HG03135 (cell line): Measurements from ENCODE around the gene SRGAP1.
"Not testable (repeated sequence)": the region's sequence is repeated elsewhere in the genome, so short reads cannot be mapped to it uniquely, and the experiment has no call there.

Experiments
- ATAC-seq: cut with Tn5 transposase; IDR thresholded peaks from one replicate; pipeline ENCODE4 v1.9.1; 2021; ENCODE audit warnings: mild to moderate bottlenecking, moderate library complexity; ENCODE audit not compliant: unreplicated experiment

Gene SRGAP1

DNA sequence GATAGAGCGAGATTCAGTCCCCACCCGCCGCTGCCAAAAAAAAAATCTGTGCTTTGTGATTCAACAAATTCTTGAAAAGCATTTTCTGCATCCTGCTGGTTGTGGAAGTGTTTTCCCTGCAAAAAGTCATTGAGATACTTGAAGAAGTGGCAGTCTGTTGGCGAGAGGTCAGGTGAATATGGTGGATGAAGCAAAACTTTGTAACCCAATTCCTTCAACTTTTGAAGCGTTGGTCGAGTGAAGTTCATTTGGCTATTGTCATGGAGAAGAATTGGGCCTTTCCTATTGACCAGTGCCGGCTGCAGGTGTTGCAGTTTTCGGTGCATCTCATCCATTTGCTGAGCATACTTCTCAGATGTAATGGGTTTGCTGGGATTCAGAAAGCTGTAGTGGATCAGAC lies 20.9 kb downstream of the SRGAP1 start:
- no peak for ATAC-seq

GRCh38 chr12:63867053-63867452 lies 22.6 kb downstream of the SRGAP1 start:
- no peak for ATAC-seq

DNA sequence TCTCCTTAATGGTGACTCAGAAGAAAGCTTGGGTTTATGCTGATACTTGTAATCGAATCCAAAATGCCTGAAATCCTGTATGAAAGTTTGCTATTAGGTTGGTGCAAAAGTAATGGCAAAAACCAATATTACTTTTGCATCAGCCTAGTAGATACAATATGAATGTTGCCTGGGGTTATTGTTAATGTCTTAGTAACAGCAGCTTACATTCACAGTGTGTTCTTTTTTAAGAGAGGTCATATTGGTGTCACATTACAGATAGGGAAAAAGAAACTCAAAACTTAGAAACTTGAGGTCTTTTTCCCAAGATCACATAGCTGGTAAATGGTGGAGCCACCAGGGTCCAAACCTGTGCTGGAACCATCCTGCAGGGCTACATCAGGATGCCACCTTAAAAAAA lies 25.2 kb downstream of the SRGAP1 start:
- no peak for ATAC-seq

GRCh38 chr12:63870838-63871237 lies 26.3 kb downstream of the SRGAP1 start:
- no peak for ATAC-seq

DNA sequence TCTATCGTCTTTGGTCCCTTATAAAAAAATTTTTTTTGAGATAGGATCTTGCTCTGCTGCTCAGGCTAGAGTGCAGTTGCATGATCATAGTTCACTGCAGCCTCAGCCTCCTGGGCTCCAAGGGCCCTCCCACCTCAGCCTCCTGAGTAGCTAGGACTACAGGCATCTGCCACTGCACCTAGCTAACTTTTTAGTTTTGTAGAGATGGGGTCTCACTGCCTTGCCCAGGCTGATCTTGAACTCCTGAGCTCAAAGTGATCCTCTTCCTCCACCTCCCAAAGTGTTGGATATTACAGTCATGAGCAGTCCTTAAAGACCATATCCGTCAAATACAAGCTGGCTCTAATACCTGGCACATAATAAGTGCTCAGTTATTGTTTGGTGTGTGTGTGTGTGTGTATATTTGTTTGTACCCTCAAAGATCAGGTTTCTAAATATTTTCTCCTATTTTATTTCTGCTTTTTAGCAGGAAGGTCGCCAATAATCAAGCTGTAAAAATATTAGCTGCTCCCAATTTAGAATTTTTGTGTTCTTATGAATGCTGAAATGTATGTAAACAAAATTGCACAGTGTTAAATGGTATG lies 30.5 kb downstream of the SRGAP1 start:
- ATAC-seq = no peak

- no peak for ATAC-seq
These were observed 31.2 kb downstream of the SRGAP1 start for GRCh38 chr12:63875703-63876102.

DNA sequence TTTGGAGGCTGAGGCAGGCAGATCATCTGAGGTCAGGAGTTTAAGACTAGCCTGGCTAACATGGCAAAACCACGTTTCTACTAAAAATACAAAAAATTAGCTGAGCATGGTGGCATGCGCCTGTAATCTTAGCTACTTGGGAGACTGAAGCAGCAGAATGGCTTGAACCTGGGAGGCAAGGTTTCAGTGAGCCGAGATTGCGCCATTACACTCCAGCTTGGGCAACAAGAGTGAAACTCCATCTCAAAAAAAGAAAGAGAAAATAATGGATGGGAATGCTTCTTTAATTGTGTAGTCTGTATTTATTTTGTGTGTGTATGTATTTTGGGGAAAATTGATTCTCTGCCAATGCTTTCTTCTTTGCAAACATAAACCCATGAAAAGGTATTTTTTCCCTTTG lies 32.5 kb downstream of the SRGAP1 start:
- ATAC-seq = no peak

DNA sequence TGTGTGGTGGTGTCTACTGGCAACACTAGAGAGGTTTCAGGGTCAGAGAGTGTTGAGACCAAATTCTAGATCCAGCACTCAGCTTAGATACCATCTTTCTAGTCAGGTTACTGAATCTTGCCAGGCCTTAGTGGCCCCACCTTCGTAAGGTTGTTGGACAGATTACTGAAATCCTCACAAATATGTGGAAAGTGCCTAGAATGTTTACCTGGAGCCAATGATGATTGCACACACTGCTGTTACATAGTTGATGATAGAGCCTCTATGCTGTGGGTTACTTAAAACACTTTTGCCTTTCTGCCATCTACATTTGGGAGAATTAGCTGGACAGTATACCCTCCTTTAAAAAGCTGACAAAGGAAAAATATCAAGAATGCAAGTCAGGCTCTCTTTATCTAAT lies 33.2 kb downstream of the SRGAP1 start:
- no peak for ATAC-seq

GRCh38 chr12:63880235-63880634 lies 35.7 kb downstream of the SRGAP1 start:
- ATAC-seq = not testable (repeated sequence)

DNA sequence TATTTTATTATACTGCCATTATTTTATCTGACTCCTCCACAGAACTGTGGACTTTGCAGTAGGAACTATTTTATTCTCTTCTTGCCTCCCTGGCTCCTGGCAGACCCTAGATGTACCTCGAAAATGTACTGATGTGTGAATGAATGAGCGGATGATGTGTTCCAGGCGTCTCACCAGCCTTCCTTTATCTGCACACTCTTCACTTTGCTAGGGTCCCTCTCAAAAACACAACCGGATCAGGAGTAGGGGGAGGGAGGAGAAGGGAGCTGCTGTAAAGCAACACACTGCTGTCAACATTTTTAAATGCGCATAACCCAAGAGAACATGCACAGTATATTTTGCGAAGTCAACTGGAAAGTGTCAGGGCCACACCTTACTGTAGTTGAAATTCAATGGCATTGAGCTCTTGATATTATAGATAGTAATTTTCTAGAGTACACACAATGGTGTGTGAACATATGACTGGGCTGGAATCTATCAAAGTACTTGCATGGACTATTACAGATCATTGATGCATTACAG lies 36.3 kb downstream of the SRGAP1 start:
- no peak for ATAC-seq

DNA sequence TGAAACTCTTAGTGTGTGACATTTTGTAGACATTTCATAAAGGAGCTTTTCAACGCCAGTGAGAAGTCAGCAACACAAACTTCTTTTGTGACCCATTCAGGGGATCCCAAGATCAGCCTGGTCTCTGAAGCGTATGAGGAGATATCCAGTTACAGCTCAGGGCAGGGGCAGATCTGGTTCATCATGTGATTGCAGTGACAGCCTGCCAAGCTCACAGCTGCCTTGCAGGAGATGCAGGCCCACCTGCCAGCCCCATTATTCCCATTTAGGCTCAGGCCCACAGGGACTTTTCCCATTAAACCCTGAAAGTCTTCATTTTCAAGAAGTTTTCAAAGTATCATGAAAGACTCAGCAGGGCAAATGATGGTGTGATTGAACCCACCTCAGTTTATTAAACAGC lies 38.3 kb downstream of the SRGAP1 start:
- ATAC-seq = no peak

DNA sequence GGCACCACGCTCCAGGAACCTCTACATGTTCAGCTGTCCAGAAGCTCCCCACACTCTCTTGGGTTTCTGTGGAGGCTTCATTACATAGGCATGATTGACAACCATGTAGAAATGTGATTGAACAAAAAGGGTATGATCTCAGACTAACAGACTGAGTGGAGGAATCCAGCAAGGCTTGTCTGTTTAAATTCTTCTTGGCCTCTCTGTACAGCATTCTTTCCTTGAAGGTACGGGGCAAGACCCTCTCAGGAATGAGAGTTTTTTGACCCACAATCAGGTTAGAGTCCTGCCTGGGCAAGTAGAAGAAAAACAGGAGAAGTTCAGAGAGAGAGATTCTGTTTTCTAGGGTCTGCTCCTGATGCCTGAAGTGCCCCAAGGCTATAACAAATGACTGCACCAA lies 40.9 kb downstream of the SRGAP1 start:
- no peak for ATAC-seq

DNA sequence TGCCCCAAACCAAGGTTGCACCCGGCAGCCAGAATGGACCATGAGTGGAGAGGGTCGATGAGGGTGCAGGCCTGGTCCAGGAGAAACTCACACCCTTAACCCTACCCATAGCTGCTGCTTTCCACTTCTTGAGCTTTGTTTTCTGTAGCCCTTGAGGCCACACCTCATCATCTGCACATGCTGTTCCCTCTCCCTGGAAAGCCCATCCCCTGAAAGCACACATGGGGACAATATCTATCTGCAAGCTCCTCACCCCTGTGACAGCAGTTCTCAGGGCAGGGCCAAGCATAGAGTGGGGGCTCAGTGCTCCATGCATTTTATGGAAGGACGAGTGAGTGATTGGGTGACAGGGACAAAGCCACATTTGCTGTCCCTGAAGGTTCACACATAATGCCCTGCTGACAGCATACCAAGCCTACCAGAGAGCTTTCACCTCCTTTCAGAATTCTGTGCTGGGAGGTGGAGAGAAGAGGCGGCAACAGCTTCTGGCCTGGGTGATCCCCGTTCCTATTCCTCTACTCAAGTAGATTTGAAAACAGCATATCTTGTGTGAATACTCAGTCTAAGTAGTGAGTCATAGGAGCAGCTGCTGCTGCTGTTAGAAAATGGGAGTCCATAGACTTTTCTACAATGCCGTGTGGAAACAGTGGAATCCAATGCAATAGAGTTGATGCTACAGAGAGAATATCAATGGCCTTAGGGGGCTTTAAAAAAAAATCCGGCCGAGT lies 44.6 kb downstream of the SRGAP1 start:
- ATAC-seq = no peak

GRCh38 chr12:63889721-63890509 lies 45.4 kb downstream of the SRGAP1 start:
- no peak for ATAC-seq

- no peak for ATAC-seq
These were observed 48.7 kb downstream of the SRGAP1 start for GRCh38 chr12:63893170-63893569.

DNA sequence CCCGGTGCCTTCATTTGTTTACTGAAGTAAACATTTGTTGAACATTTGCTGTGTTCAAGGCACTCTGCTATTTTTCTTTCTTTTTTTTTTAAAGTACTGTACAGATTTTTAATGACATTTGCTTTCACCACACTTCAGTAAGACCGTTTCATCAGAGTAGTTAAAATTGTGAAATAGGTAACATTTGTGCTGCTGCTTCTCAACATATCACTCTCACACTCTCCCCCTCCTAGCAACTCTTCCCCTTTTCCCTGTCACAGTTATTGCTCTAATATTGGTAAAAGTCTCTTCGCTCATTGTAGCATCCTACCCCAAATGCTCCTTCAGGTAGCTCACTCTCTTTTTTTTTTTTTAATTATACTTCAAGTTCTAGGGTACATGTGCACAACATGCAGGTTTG lies 49.6 kb downstream of the SRGAP1 start:
- ATAC-seq = no peak

DNA sequence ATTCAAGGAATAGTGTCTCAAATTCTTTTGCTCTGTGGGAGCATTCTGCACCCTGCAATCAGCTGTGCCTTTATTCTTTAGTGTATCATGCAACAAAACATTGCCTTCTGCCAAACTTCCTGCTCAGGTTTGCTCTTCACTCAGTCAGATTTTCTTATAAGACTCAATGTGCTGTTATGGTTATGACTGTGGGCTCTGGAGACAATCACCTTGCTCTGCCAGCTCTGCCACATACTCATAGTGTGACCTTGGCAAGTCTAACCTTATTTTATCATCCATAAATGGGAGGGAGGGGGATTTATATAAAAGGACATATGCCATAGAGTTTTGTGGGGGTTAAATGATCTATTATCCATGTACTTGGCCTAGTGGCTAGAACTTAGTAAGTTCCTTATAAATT lies 51.3 kb downstream of the SRGAP1 start:
- no peak for ATAC-seq

- ATAC-seq = no peak
These were observed 53.4 kb downstream of the SRGAP1 start for GRCh38 chr12:63897931-63898330.

DNA sequence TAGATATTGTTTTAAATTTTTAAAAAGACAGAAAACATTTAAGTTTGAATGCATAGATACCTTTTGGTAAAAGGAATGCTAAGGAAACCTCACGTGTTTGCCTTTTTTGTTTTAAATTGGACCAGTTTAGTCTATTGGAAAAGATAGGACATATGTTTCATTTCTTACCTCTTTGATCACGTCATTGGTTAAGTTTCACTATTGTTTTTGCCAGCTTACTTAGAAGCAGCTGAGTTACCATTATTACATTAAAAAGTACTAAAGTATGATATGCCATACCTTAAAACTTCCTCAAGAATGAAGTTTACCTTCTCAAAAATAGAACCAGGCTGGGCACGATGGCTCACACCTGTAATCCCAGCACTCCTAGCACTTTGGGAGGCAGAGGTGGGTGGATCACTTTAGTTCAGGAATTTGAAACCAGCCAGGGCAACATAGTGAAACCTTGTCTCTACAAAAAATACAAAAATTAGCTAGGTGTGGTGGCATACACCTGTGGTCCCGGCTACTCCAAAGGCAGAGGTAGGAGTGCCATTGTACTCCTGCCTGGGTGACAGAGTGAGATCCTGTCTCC lies 54.4 kb downstream of the SRGAP1 start:
- ATAC-seq = no peak

GRCh38 chr12:63899396-63899795 lies 54.9 kb downstream of the SRGAP1 start:
- no peak for ATAC-seq
